ENCODE measurements around the gene TSSK6.
"Not testable (repeated sequence)": the region's sequence is repeated elsewhere in the genome, so short reads cannot be mapped to it uniquely, and the experiment has no call there.

The TSSK6 gene

GRCh38 chr19:19472106-19472505 lies 43.2 kb downstream of the TSSK6 start:
- FAIRE-seq; DNase-seq (ENCODE audit: extremely low spot score, insufficient read length, low read depth): not testable (repeated sequence)

DNA sequence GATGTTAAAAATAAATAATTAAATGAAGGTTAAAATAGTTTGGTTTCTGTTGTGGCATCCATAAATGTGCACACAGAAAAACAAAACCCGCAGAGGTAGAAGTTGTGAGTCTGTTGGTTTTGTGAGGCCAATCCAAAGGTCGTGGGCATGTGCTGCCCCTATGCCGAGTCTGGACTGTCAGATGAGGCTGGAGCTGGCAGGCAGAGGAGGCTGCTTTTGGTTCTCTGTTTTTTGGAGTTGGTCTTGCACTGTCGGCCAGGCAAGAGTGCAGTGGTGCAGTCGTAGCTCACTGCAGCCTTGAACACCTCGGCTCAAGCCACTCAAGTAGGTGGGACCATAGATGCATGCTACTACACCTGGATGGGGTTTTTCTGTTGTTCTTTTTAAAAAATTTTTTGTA lies 43.7 kb downstream of the TSSK6 start:
- peak; percentile 31 for FAIRE-seq
- no peak for DNase-seq (ENCODE audit: extremely low spot score, insufficient read length, low read depth)

DNA sequence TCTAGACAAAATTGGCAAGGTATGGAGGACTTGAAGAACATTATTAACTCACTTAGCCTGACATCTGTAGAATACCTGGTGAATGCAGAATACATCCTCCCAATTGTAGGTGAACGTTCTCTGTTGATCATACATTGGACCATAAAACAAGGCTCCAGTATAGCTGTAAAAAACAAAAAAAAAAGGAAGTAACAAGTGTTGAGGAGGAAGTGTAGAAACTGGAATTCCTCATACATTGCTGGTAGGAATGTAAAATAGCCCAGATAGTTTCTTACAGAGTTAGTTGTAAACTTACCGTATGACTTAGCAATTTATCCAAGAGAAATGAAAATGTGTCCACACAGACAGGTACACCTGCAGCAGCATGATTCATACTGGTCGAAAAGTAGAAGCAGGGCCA lies 44.8 kb downstream of the TSSK6 start:
- FAIRE-seq, result no peak

GRCh38 chr19:19468424-19469050 lies 46.8 kb downstream of the TSSK6 start:
- FAIRE-seq (no peak), DNase-seq (ENCODE audit: extremely low spot score, insufficient read length, low read depth) (no peak)

More for the DNA sequence above, 44.8 kb downstream of the TSSK6 start:
- no peak for DNase-seq (ENCODE audit: extremely low spot score, insufficient read length, low read depth)

DNA sequence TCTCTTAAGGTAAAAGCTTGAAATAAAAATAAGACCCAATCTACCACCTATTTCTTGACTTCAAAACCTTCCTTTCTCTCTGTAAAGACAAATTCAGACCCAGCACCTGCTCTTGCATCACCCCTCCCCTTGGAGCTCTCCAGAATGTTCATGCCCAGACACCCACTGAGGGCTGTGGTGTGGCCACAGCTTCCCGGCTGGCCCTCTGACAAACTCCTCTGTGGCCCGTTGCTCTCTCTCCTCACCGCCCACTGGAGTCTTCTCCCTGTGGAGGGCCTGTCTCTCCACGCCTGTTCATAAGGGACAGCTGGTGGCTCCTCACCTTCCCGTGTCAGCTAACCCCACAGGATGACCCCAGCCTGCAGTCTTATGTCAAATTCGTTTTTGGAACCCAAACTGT lies 49.1 kb downstream of the TSSK6 start:
- DNase-seq (ENCODE audit: extremely low spot score, insufficient read length, low read depth), result no peak
- no peak for FAIRE-seq

- FAIRE-seq (no peak), DNase-seq (ENCODE audit: extremely low spot score, insufficient read length, low read depth) (no peak)
Measured at GRCh38 chr19:19465436-19466070, 49.8 kb downstream of the TSSK6 start.

GRCh38 chr19:19464339-19465098 lies 50.8 kb downstream of the TSSK6 start:
- DNase-seq (ENCODE audit: extremely low spot score, insufficient read length, low read depth) (no peak), FAIRE-seq (no peak)
